NB4 (cell line): ENCODE results near the gene PGA5.
"Not testable (repeated sequence)": the region's sequence is repeated elsewhere in the genome, so short reads cannot be mapped to it uniquely, and the experiment has no call there.

ENCODE experiments used
- CTCF ChIP-seq: IDR thresholded peaks from one replicate; pipeline ENCODE4 v1.5.1; 2012; ENCODE audit warnings: low read depth, low read length
- MAX ChIP-seq: IDR thresholded peaks from 2 replicates; pipeline ENCODE4 v1.6.1; 2011; ENCODE audit warnings: low read depth, low read length
- MYC ChIP-seq: IDR thresholded peaks from 2 replicates; pipeline ENCODE4 v1.6.1; 2011; ENCODE audit warnings: low read depth, low read length
- POLR2A ChIP-seq: IDR thresholded peaks from 2 replicates; pipeline ENCODE4 v1.6.1; 2011; ENCODE audit warnings: mild to moderate bottlenecking; ENCODE audit not compliant: insufficient read length; ENCODE audit errors: extremely low read depth

GRCh38 chr11:61204502-61205059, 36.4 kb upstream of the PGA5 start:
- TF ChIP-seq CTCF, POLR2A, MAX, MYC: not testable (repeated sequence)
